CD4-positive, alpha-beta memory T cell (primary cell): ENCODE data around the gene PIP5K1A. TPM values are rescaled to one million over a fixed set of nuclear protein-coding genes. Genes with fewer than 3 reads are reported as not detected.
A peak's percentile ranks its signal among the peaks of the same experiment; 100 is the strongest.

ENCODE experiments used
- CTCF ChIA-PET: fragments of 350-600 bp; sonication (Branson Sonifier 250); formaldehyde crosslinking; loops from one replicate; lab custom pipeline; 2021; ENCODE audit warnings: inconsistent platforms; ENCODE audit not compliant: partially characterized antibody; lab: Charles Lee
- POLR2A ChIA-PET: fragments of 350-600 bp; sonication (Branson Sonifier 250); formaldehyde crosslinking; loops from one replicate; lab custom pipeline; 2021; ENCODE audit not compliant: partially characterized antibody; lab: Charles Lee
- DNase-seq, 5 donors: peaks; one replicate each; pipeline versions ENCODE4 v3.0.0 to v3.0.0-alpha.2; 2020 to 2022; ENCODE audit warnings: mixed read lengths in 1 of 5
- H3K27ac ChIP-seq: one replicate; pipeline ENCODE4 v1.7.0; 2013; ENCODE audit warnings: low read depth, low read length
- H3K27me3 ChIP-seq: 2 replicates; pipeline ENCODE4 v1.7.0; 2013; ENCODE audit warnings: mild to moderate bottlenecking, low read length, moderate library complexity; ENCODE audit not compliant: insufficient read depth
- H3K36me3 ChIP-seq: 2 replicates; pipeline ENCODE4 v1.7.0; 2013; ENCODE audit warnings: mild to moderate bottlenecking, low read length, moderate library complexity; ENCODE audit not compliant: insufficient read depth
- H3K4me1 ChIP-seq: 2 replicates; pipeline ENCODE4 v1.7.0; 2013; ENCODE audit warnings: mild to moderate bottlenecking, low read length, moderate library complexity; ENCODE audit not compliant: insufficient read depth
- H3K4me3 ChIP-seq, 2 donors: one replicate each; pipeline ENCODE4 v1.7.0; 2013; ENCODE audit warnings: low read length in 2 of 2, mild to moderate bottlenecking in 1 of 2
- H3K9me3 ChIP-seq, 2 donors: one replicate each; pipeline ENCODE4 v1.7.0; 2013; ENCODE audit warnings: low read length in 2 of 2, control low read depth in 1 of 2; ENCODE audit not compliant: control insufficient read depth in 1 of 2
- H3K27ac Mint-ChIP-seq, 7 donors: one replicate each; pipeline ENCODE4 v1.8.0; 2020 to 2021; ENCODE audit warnings: mixed read lengths in 7 of 7, mild to moderate bottlenecking in 6 of 7, inconsistent platforms in 3 of 7, moderate library complexity in 3 of 7
- H3K27me3 Mint-ChIP-seq, 2 donors: one replicate each; pipeline ENCODE4 v1.8.0; 2020 to 2021; ENCODE audit warnings: mixed read lengths in 2 of 2
- H3K36me3 Mint-ChIP-seq, 2 donors: one replicate each; pipeline ENCODE4 v1.8.0; 2020 to 2021; ENCODE audit warnings: mixed read lengths in 2 of 2, inconsistent platforms in 1 of 2, mild to moderate bottlenecking in 1 of 2
- H3K4me1 Mint-ChIP-seq, 4 donors: one replicate each; pipeline ENCODE4 v1.8.0; 2020 to 2021; ENCODE audit warnings: mixed read lengths in 4 of 4, mild to moderate bottlenecking in 1 of 4
- H3K4me3 Mint-ChIP-seq, 8 donors: one replicate each; pipeline ENCODE4 v1.8.0; 2020 to 2021; ENCODE audit warnings: mixed read lengths in 8 of 8, mild to moderate bottlenecking in 7 of 8, moderate library complexity in 6 of 8, inconsistent platforms in 3 of 8
- H3K9me3 Mint-ChIP-seq, 8 donors: one replicate each; pipeline ENCODE4 v1.8.0; 2020 to 2021; ENCODE audit warnings: mixed read lengths in 8 of 8, mild to moderate bottlenecking in 5 of 8, inconsistent platforms in 3 of 8, moderate library complexity in 1 of 8
- intact Hi-C: fragments of 100-400 bp; cut with micrococcal nuclease; formaldehyde crosslinking; loops from one replicate; pipeline ENCODE4 v1.15.1; 2023
- polyA plus RNA-seq, 2 donors: library from polyadenylated mRNA; unstranded; fragments of 300-500 nt; fragmentation: Illumina TruSeq; gene quantifications; one replicate each; pipeline ENCODE4 v1.2.3, GENCODE V29; 2021
- total RNA-seq, 2 experiments: library from RNA; stranded (reverse); gene quantifications; one replicate each; pipeline ENCODE4 v1.2.3, GENCODE V29; 2021

The PIP5K1A gene
- total and polyA plus RNA-seq, 4 experiments from 2014 or later: 13.7 to 53.1 (median 33.5) TPM

DNA sequence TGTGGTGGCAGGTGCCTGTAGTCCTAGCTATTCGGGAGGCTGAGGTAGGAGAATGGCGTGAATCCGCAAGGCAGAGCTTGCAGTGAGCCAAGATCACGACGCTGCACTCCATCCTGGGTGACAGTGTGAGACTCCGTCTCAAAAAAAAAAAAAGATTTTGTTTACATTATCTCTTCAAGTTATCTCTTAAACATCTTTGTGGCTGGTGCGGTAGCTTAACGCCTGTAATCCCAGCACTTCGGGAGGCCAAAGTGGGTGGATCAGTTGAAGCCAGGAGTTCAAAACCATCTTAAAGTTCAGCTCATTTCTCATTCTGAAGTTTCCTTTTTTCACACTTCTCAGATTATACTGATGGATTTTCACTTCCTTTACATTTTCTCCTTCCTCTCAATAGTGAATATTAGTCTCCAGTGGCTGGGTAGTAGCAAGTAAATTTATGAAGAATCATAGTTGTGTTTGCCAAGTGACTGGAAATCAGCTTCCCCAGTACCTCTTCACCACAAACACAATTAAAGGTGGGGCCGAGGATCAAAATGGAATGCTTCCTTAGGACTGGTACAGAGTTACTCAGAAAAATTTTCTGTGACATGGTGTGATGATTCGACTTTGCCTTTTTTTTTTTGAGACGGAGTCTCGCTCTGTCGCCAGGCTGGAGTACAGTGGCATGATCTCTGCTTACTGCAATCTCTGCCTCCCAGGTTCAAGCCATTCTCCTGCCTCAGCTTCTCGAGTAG is 13.8 kb downstream of the PIP5K1A start:
- peaks cover 9% of the 10 kb centered on the region for H3K36me3 ChIP-seq
- ChIA-PET CTCF (interaction anchor here (0.9 to 1.9 kb wide), 5 partner anchors 17 to 129 kb away, joined by 3 to 6 read pairs (median 3); no protein-coding TSS in a partner anchor), POLR2A (interaction anchor here (0.7 to 2.1 kb wide), 3 partner anchors 11 to 96 kb away, joined by 4 to 7 read pairs (median 7); partner anchors contain the start of gene VPS72)
- Mint-ChIP-seq H3K27me3 (no peaks in the 10 kb centered on the region), H3K4me1 (peaks cover 17 to 45% (median 25%) of the 10 kb centered on the region in 4 donors), H3K9me3 (no peaks in the 10 kb centered on the region), H3K4me3 (peak overlapping the region in 7 of 8 donors; percentile 23 to 84 (median 69)), H3K27ac (peak overlapping the region in 5 of 7 donors; percentile 89 to 95 (median 92)), H3K36me3 (peaks cover 10 to 31% of the 10 kb centered on the region in 2 donors)
- H3K4me3 ChIP-seq: no peak overlapping the region
- H3K27ac ChIP-seq: no peak overlapping the region
- intact Hi-C loops: no loop called here
- peaks cover 22% of the 10 kb centered on the region for H3K4me1 ChIP-seq
- H3K27me3 ChIP-seq: no peaks in the 10 kb centered on the region
- peak in 1 of 5 donors; percentile 19 for DNase-seq
- no peaks in the 10 kb centered on the region for H3K9me3 ChIP-seq

DNA sequence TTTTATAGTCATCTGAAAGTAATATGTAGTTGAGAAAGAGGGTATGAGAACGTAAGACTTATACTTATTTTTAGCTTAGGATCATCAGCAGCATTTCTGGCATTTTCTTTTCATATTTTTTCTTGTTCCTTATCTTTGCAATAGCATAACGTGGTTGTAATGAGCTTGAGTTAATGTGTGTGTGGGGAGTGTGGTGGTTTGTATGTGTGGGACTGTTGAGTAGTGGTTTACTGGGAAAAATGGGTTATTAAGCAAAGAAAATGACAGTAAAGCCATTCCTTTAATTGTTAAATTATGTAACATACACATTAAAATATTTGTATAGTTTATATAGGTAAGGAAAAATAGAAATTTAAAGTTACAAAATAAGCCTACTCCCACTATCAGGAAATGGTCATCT is 15.2 kb downstream of the PIP5K1A start:
- Histone ChIP-seq H3K36me3 (no peaks in the 10 kb centered on the region), H3K4me3 (no peak overlapping the region), H3K9me3 (no peaks in the 10 kb centered on the region), H3K27ac (no peak overlapping the region), H3K4me1 (peaks cover 22% of the 10 kb centered on the region), H3K27me3 (no peaks in the 10 kb centered on the region)
- Mint-ChIP-seq H3K4me1 (peaks cover 17 to 56% (median 26%) of the 10 kb centered on the region in 4 donors), H3K27ac (peak overlapping the region in 5 of 7 donors; percentile 2 to 77 (median 42)), H3K36me3 (peaks cover 10 to 29% of the 10 kb centered on the region in 2 donors), H3K27me3 (no peaks in the 10 kb centered on the region), H3K9me3 (no peaks in the 10 kb centered on the region), H3K4me3 (no peak overlapping the region)
- intact Hi-C loops: no loop called here
- ChIA-PET CTCF (interaction anchor here (1.0 kb wide), 1 partner anchor 38 kb away, joined by 5 read pairs; no protein-coding TSS in a partner anchor), POLR2A (interaction anchor here (2.1 kb wide), 1 partner anchor 24 kb away, joined by 7 read pairs; the partner anchor contains the start of gene VPS72)
- no peak for DNase-seq

DNA sequence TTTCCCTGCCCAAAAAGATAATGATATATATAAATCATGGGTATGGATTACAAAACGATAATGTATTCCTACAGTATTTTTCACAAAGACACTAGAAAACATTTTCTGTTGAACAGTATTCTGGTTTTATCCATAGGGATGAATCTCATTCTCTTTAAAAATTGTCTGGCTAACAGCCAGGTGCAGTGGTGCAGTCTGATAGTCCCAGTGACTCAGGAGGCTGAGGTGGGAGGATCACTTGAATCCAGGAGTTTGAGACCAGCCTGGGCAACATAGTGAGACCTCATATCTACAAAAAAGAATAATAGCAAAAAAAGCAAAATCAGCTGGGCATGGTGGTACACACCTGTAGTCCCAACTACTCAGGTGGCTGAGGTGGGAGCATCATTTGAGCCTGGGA is 23.3 kb downstream of the PIP5K1A start:
- Mint-ChIP-seq H3K9me3 (no peaks in the 10 kb centered on the region), H3K27ac (peak overlapping the region in 1 of 7 donors; percentile 42), H3K4me3 (no peak overlapping the region), H3K27me3 (no peaks in the 10 kb centered on the region), H3K36me3 (peaks cover 4 to 27% of the 10 kb centered on the region in 2 donors), H3K4me1 (peaks cover 1 to 14% (median 4%) of the 10 kb centered on the region in 4 donors)
- ChIA-PET CTCF (no interaction called here), POLR2A (no interaction called here)
- Histone ChIP-seq H3K36me3 (no peaks in the 10 kb centered on the region), H3K4me1 (no peaks in the 10 kb centered on the region), H3K27me3 (no peaks in the 10 kb centered on the region), H3K4me3 (no peak overlapping the region), H3K27ac (no peak overlapping the region), H3K9me3 (no peaks in the 10 kb centered on the region)
- intact Hi-C loops: no loop called here
- no peak for DNase-seq

DNA sequence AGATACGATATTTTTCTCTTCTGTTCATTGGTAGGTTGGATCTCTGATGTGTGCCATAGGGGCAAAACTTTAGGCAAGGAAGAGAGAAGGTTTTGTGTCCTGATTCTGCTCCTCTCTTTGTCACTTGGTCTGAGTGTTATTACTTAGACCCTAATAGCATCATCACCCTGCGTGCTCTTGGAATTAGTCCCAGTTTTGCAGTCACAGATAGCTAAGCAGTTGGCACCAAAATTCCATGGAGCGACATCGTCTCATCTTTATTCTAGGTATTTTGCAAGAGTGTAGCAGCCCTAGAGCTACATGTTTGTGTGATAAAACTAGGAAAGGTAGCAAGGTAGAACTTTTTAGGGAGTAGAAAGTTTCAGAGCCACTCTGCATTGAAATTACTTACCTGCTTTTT is 23.8 kb downstream of the PIP5K1A start:
- peaks cover under 1 to 11% (median 3%) of the 10 kb centered on the region in 4 donors for H3K4me1 Mint-ChIP-seq
- ChIA-PET CTCF (no interaction called here), POLR2A (no interaction called here)
- no peak overlapping the region for H3K4me3 ChIP-seq
- no peak overlapping the region for H3K4me3 Mint-ChIP-seq
- H3K27ac ChIP-seq: no peak overlapping the region
- H3K36me3 ChIP-seq: peaks cover under 1% of the 10 kb centered on the region
- peaks cover 7 to 31% of the 10 kb centered on the region in 2 donors for H3K36me3 Mint-ChIP-seq
- H3K27ac Mint-ChIP-seq: peak overlapping the region in 1 of 7 donors; percentile 63
- no peaks in the 10 kb centered on the region for H3K27me3 ChIP-seq
- no peaks in the 10 kb centered on the region for H3K4me1 ChIP-seq
- no peaks in the 10 kb centered on the region for H3K27me3 Mint-ChIP-seq
- H3K9me3 ChIP-seq: no peaks in the 10 kb centered on the region
- no peaks in the 10 kb centered on the region for H3K9me3 Mint-ChIP-seq
- no peak for DNase-seq
- intact Hi-C loops: no loop called here

DNA sequence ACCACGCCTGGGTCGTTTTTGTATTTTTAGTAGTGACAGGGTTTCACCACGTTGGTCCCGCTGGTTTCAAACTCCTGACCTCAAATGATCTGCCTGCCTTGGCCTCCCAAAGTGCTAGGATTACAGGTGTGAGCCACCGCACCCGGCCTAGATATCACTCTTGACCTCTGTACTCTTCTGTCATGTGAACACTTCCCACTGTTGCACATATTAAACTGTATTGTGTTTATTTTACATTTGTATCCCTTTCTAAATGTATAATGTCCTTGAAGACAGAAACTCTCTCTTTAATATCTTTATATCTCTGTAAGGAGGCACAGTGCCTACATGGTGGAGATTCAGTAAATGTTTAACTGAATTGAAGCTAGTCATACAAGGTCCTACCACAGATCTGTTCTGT is 36.9 kb downstream of the PIP5K1A start:
- Histone ChIP-seq H3K27me3 (no peaks in the 10 kb centered on the region), H3K4me1 (no peaks in the 10 kb centered on the region), H3K4me3 (no peak overlapping the region), H3K9me3 (no peaks in the 10 kb centered on the region), H3K36me3 (peaks cover 74% of the 10 kb centered on the region), H3K27ac (no peak overlapping the region)
- DNase-seq: no peak
- H3K27me3 Mint-ChIP-seq: no peaks in the 10 kb centered on the region
- peak overlapping the region in 2 of 7 donors; percentile 48 to 50 for H3K27ac Mint-ChIP-seq
- H3K4me3 Mint-ChIP-seq: no peak overlapping the region
- intact Hi-C loops: no loop called here
- ChIA-PET POLR2A (no interaction called here), CTCF (interaction anchor here (1.2 to 2.5 kb wide), 3 partner anchors 15 to 46 kb away, joined by 3 to 10 read pairs (median 6); partner anchors contain the start of gene VPS72)
- peaks cover 53 to 78% of the 10 kb centered on the region in 2 donors for H3K36me3 Mint-ChIP-seq
- peaks cover 0 to 2% (median 0%) of the 10 kb centered on the region in 8 donors for H3K9me3 Mint-ChIP-seq
- H3K4me1 Mint-ChIP-seq: peaks cover 0 to 4% (median 0%) of the 10 kb centered on the region in 4 donors

DNA sequence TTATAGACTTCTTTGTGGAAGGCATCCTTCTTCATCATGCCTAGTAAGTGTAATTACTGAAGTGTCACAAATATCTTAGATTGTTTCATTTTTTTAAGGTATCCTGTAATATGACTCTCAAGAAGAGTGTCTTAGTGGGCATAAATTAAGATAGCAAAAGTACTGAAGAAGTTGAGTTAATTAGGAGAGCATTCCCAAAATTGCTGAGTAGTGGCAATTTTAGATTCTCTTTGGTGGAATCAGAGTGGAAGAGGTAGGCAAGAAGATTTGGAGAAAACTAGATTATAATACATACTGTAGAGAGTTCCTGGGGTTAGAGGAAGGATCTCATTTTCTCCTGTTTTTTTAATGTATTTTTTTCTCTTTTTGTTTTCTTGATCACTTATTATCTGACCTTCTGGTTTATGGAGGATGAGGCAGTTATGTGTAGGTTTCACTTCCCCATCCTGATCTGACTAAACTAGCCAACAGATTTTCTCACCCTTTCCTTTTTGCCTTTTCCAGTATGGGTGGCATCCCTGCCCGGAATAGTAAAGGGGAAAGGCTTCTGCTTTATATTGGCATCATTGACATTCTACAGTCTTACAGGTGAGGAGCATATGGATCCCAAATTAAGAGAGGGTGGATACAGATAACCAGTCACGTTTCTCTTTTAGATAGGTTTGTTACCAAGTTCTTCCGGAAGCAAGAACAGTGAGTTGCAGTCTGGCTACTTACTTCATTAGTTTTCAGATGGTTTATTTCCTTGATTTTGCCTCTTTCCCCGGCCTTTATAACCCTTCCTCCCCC is 39.5 kb downstream of the PIP5K1A start:
- H3K36me3 ChIP-seq: peaks cover 70% of the 10 kb centered on the region
- intact Hi-C loops: no loop called here

DNA sequence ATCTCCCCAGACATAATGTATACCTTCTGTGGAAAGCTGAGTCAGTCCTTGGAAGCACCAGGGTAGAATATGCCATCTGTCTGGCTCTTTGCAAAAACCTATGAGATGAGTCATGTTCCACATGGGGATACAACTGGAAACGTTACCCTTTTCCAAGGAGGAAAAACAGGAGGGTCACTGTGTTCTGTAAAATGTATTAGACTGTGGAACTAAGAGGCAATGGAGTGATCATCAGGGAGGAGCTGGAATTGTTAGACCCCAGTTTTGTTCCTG is 40.1 kb downstream of the PIP5K1A start:
- Mint-ChIP-seq H3K27me3 (no peaks in the 10 kb centered on the region), H3K4me3 (no peak overlapping the region), H3K27ac (no peak overlapping the region), H3K36me3 (peaks cover 60 to 75% of the 10 kb centered on the region in 2 donors), H3K4me1 (peaks cover 0 to 4% (median 0%) of the 10 kb centered on the region in 4 donors), H3K9me3 (peaks cover 0 to 2% (median 0%) of the 10 kb centered on the region in 8 donors)
- Histone ChIP-seq H3K9me3 (no peaks in the 10 kb centered on the region), H3K27ac (no peak overlapping the region), H3K36me3 (peaks cover 74% of the 10 kb centered on the region), H3K4me3 (no peak overlapping the region), H3K27me3 (no peaks in the 10 kb centered on the region), H3K4me1 (no peaks in the 10 kb centered on the region)
- intact Hi-C loops: no loop called here
- ChIA-PET CTCF (no interaction called here), POLR2A (interaction anchor here (1.3 kb wide), 1 partner anchor 12 kb away, joined by 3 read pairs; no protein-coding TSS in a partner anchor)
- DNase-seq: no peak

More for the DNA sequence above, 39.5 kb downstream of the PIP5K1A start:
- POLR2A ChIA-PET: no interaction called here
- Histone ChIP-seq H3K4me3 (no peak overlapping the region), H3K4me1 (no peaks in the 10 kb centered on the region), H3K27me3 (no peaks in the 10 kb centered on the region), H3K27ac (no peak overlapping the region), H3K9me3 (no peaks in the 10 kb centered on the region)
- CTCF ChIA-PET: interaction anchor here (0.6 to 1.4 kb wide), 2 partner anchors 12 to 14 kb away, joined by 3 to 4 read pairs; no protein-coding TSS in a partner anchor
- H3K4me3 Mint-ChIP-seq: no peak overlapping the region
- H3K4me1 Mint-ChIP-seq: peaks cover 0 to 4% (median 0%) of the 10 kb centered on the region in 4 donors
- peaks cover 0 to 2% (median 0%) of the 10 kb centered on the region in 8 donors for H3K9me3 Mint-ChIP-seq
- no peak for DNase-seq
- H3K27me3 Mint-ChIP-seq: no peaks in the 10 kb centered on the region
- peaks cover 56 to 71% of the 10 kb centered on the region in 2 donors for H3K36me3 Mint-ChIP-seq
- peak overlapping the region in 2 of 7 donors; percentile 44 to 83 for H3K27ac Mint-ChIP-seq
